SK-N-SH (cell line): ENCODE measurements around the gene SMC1A. TPM values are rescaled to one million over a fixed set of nuclear protein-coding genes. Genes with fewer than 3 reads are reported as not detected.

Experiments used
- CTCF ChIA-PET: fragments of 300-600, 350-600 bp; formaldehyde crosslinking; extraction: SDS; loops from one replicate; lab custom pipeline; 2021; lab: Yijun Ruan, JAX
- POLR2A ChIA-PET: fragments of 350-600 bp; sonication (Branson Sonifier 250); formaldehyde crosslinking; extraction: SDS; loops from one replicate; lab custom pipeline; 2020; ENCODE audit warnings: antibody characterized with exemption, inconsistent platforms; lab: Yijun Ruan, JAX
- DNase-seq: peaks from one replicate; pipeline ENCODE4 v3.0.0; 2012
- H2AFZ ChIP-seq: fragments of 200-600 bp; sonication (generic); 2 replicates; pipeline ENCODE4 v1.8.1; 2016; ENCODE audit warnings: antibody characterized with exemption, mild to moderate bottlenecking, low read depth
- H3F3A ChIP-seq: fragments of 200-600 bp; sonication (generic); replicated peaks from 2 replicates; pipeline ENCODE3; 2016; ENCODE audit warnings: antibody characterized with exemption, mild to moderate bottlenecking; ENCODE audit not compliant: insufficient read depth
- H3K27ac ChIP-seq, 2 experiments: fragments of 200-500 bp in 1 of 2; fragments of 200-600 bp in 1 of 2; sonication (Bioruptor generic) in 1 of 2; sonication (generic), shearing (Covaris generic) in 1 of 2; 2 replicates each; pipeline versions ENCODE4 v1.5.1 to v1.6.1; 2014 to 2016; ENCODE audit warnings: low read depth in 2 of 2, inconsistent platforms in 1 of 2, low read length in 1 of 2, mild to moderate bottlenecking in 1 of 2, mixed read lengths in 1 of 2
- H3K27me3 ChIP-seq: fragments of 200-600 bp; sonication (generic), shearing (Covaris generic); 2 replicates; pipeline ENCODE4 v1.6.1; 2016; ENCODE audit warnings: mixed run types; ENCODE audit not compliant: insufficient read depth
- H3K36me3 ChIP-seq, 2 experiments: fragments of 200-500 bp in 1 of 2; fragments of 200-600 bp in 1 of 2; sonication (Bioruptor generic) in 1 of 2; sonication (generic) in 1 of 2; replicated peaks in 1 of 2; 2 replicates each; pipeline versions ENCODE3 to v1.5.1; 2014 to 2016; ENCODE audit warnings: low read length in 1 of 2, mild to moderate bottlenecking in 1 of 2; ENCODE audit not compliant: insufficient read depth in 2 of 2, control insufficient read depth in 1 of 2
- H3K4me1 ChIP-seq, 2 experiments: fragments of 200-500 bp in 1 of 2; fragments of 200-600 bp in 1 of 2; sonication (Bioruptor generic) in 1 of 2; sonication (generic), shearing (Covaris generic) in 1 of 2; 2 replicates each; pipeline versions ENCODE4 v1.5.1 to v1.6.1; 2014 to 2016; ENCODE audit warnings: low read depth in 1 of 2, low read length in 1 of 2, mixed run types in 1 of 2; ENCODE audit not compliant: insufficient read depth in 2 of 2, control insufficient read depth in 1 of 2
- H3K4me2 ChIP-seq: fragments of 200-600 bp; sonication (generic), shearing (Covaris generic); 2 replicates; pipeline ENCODE4 v1.6.1; 2017; ENCODE audit warnings: mixed run types
- H3K4me3 ChIP-seq, 2 experiments: fragments of 200-500 bp in 1 of 2; fragments of 200-600 bp in 1 of 2; sonication (Bioruptor generic) in 1 of 2; sonication (generic), shearing (Covaris generic) in 1 of 2; 2 replicates each; pipeline versions ENCODE4 v1.5.1 to v1.8.1; 2014 to 2016; ENCODE audit warnings: low read depth in 2 of 2, inconsistent platforms in 1 of 2, low read length in 1 of 2, mild to moderate bottlenecking in 1 of 2, mixed read lengths in 1 of 2, moderate library complexity in 1 of 2
- H3K79me2 ChIP-seq: fragments of 200-600 bp; sonication (generic); 2 replicates; pipeline ENCODE4 v1.8.1; 2017; ENCODE audit warnings: mild to moderate bottlenecking; ENCODE audit not compliant: insufficient read depth
- H3K9ac ChIP-seq: fragments of 200-600 bp; sonication (generic); 2 replicates; pipeline ENCODE4 v1.6.1; 2017; ENCODE audit warnings: mixed run types
- H3K9me2 ChIP-seq: fragments of 200-600 bp; sonication (generic); 2 replicates; pipeline ENCODE4 v1.6.1; 2017; ENCODE audit warnings: mixed run types
- H3K9me3 ChIP-seq: fragments of 200-600 bp; sonication (generic); 2 replicates; pipeline ENCODE4 v1.6.1; 2017; ENCODE audit warnings: mixed run types, mild to moderate bottlenecking, moderate library complexity
- H4K20me1 ChIP-seq: fragments of 200-600 bp; sonication (generic); 2 replicates; pipeline ENCODE4 v1.6.1; 2017; ENCODE audit warnings: mild to moderate bottlenecking, mixed run types; ENCODE audit not compliant: insufficient read depth
- ELF1 ChIP-seq: IDR thresholded peaks from 2 replicates; pipeline ENCODE4 v1.4.0; 2012
- EZH2phosphoT487 ChIP-seq: fragments of 200-600 bp; sonication (generic); IDR thresholded peaks from 2 replicates; pipeline ENCODE4 v1.6.1; 2017; ENCODE audit warnings: low read depth, mixed run types, mild to moderate bottlenecking, antibody characterized with exemption, moderate library complexity, borderline replicate concordance
- FOXJ3 ChIP-seq: sonication (generic); formaldehyde crosslinking; IDR thresholded peaks from 2 replicates; pipeline ENCODE4 v1.5.1; 2020; ENCODE audit warnings: mild to moderate bottlenecking, missing genetic modification reagents
- GABPA ChIP-seq: IDR thresholded peaks from 2 replicates; pipeline ENCODE4 v1.4.0; 2012; ENCODE audit warnings: low read depth, mild to moderate bottlenecking
- MXI1 ChIP-seq: IDR thresholded peaks from 2 replicates; pipeline ENCODE4 v1.6.1; 2012; ENCODE audit warnings: mild to moderate bottlenecking, low read depth, low read length, improper control_type of control experiment
- NRF1 ChIP-seq: IDR thresholded peaks from 2 replicates; pipeline ENCODE4 v1.6.1; 2012; ENCODE audit warnings: low read depth, mild to moderate bottlenecking, low read length
- RAD21 ChIP-seq: IDR thresholded peaks from 2 replicates; pipeline ENCODE4 v1.6.1; 2012; ENCODE audit warnings: mild to moderate bottlenecking, low read length
- SIN3A ChIP-seq: IDR thresholded peaks from 2 replicates; pipeline ENCODE4 v1.6.1; 2012; ENCODE audit warnings: low read depth, mild to moderate bottlenecking, low read length, moderate library complexity, borderline replicate concordance
- TEAD4 ChIP-seq: IDR thresholded peaks from 2 replicates; pipeline ENCODE4 v1.4.0; 2012; ENCODE audit warnings: mild to moderate bottlenecking, borderline replicate concordance; ENCODE audit not compliant: insufficient read depth
- WGBS: methylation state at CpG from one replicate; pipeline ENCODE4 v1.1.6; 2017; ENCODE audit warnings: low lambda C conversion rate; 5-methylcytosine and 5-hydroxymethylcytosine counted together
- polyA plus RNA-seq, 3 experiments: library from polyadenylated mRNA; depleted of rRNA; stranded (reverse); fragments of >200 nt; gene quantifications; 2 replicates each; pipeline ENCODE4 v1.2.3, GENCODE V29; 2012
- TF ChIP-seq, protein P1 (sequence below): IDR thresholded peaks from 2 replicates; pipeline ENCODE4 v1.4.0; 2012; ENCODE audit warnings: low read depth

Gene SMC1A
- polyA plus RNA-seq, 1 of the 3 experiments (the other 2 are of a cell fraction) = 34.6 TPM

DNA sequence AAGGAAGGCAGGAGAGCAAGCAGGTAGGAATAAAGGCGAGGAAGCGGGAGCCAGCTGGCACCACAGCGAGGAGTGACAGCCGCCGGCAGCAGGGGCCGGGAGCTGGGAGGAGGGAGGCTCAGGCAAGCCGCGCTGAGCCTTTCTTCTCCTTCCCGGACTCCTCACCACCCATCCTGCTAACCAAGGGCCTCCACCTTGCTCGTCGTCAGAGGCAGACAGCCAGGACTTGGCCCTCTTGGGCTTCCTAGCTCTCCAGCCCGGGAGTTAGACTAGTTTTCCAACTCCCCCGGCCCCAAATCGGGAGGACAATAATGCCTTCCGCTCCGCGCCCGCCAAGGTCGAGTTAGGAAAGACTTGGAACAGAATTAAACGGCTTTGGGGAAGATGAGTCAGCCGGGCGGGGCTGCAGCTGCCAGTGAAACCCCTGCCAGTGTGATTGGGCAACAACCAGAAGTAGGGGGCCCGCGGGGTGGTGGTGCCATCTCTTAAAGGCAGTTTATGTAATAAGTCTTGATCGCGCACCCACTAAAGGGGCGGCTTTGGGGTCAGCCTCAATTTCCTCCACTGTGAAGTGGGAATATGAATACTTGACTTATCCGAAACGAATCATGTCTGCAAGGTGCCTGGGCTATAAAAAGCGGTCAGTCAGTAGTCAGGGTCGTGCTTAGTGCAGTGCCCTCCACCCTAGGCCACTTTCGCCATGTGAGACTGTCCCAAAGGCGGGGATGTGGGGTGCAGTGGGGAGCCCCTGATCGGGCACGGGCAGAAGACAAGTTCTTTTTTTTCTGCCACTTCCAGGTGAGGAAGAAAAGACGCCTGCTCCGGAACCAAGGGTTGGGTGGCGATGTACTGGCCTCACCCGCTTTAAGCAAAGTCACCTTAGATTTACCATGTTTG, 18.4 kb upstream of the SMC1A start:
- CTCF ChIA-PET = interaction anchor here (0.7 to 2.0 kb wide), 5 partner anchors 11 to 157 kb away, joined by 3 to 8 read pairs (median 4); no protein-coding TSS in a partner anchor
- POLR2A ChIA-PET = no interaction called here
- peak; percentile 27 for DNase-seq

DNA sequence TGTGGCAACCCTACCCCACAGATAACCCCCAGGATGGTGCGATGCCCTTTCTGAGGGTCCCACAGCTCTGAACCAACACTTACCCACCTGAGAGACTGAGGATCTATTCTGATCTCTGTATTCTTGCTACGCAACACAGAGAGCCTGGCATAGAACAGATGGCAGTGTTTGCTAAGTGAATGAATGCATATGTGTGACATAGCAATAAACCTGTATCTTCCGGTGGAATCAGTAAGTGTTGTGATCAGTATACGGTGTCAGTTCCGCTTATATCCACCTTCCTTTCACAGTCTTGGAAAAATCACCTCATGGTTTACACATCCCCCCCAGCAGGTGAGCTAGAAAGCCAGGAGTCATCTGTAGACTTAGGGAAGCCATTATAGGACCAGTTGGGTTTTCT, 17.6 kb upstream of the SMC1A start:
- peak overlapping the region in 1 of 2 experiments; percentile 61; a peak in 3 of 4 replicates for H3K4me3 ChIP-seq

More for the DNA sequence above, 18.4 kb upstream of the SMC1A start:
- 38% methylated on average over 35 of the region's 39 CpGs for WGBS
- Histone ChIP-seq H2AFZ (peak overlapping the region; percentile 80; the same call in 1 of the 2 replicates), H3K27me3 (peaks cover 17% of the 10 kb centered on the region; the same call in 1 of the 2 replicates), H3K4me2 (peak overlapping the region; percentile 72), H3K27ac (no peak overlapping the region; a peak in 1 of 4 replicates), H3K9me2 (no peaks in the 10 kb centered on the region), H4K20me1 (no peaks in the 10 kb centered on the region), H3F3A (no peaks in the 10 kb centered on the region), H3K9ac (no peak overlapping the region), H3K9me3 (no peaks in the 10 kb centered on the region), H3K36me3 (no peaks in the 10 kb centered on the region), H3K79me2 (no peaks in the 10 kb centered on the region), H3K4me1 (peaks cover 0 to 9% of the 10 kb centered on the region in 2 experiments; a peak in 1 of 4 replicates), H3K4me3 (peak overlapping the region; percentile 52 to 61; a peak in 3 of 4 replicates)
- TF ChIP-seq MXI1 = no peak

DNA sequence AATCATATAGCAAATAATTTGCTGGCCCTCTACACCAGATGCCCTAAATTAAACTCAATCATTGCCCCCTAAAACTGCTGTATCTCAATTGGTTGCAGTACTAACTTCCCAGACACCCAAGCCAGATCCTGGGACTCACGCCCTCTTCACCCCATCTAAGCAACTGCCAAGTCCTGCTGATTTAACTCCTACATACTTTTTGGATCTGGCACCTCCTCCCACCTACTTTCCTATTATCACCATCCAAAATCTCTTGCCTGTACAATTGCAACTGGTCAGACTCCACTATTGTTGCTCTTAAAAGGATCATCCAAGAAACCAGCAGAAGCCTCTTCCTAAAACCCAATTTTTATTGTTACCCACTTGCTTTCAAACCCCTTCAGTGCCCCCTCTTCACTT, 16.4 kb upstream of the SMC1A start:
- Histone ChIP-seq H3K4me1 (peaks cover 4 to 14% of the 10 kb centered on the region in 2 experiments; a peak in 1 of 4 replicates), H3K27ac (no peak overlapping the region), H3F3A (no peaks in the 10 kb centered on the region), H4K20me1 (no peaks in the 10 kb centered on the region), H3K9me2 (no peaks in the 10 kb centered on the region), H3K9me3 (no peaks in the 10 kb centered on the region), H3K27me3 (peaks cover 17% of the 10 kb centered on the region; the same call in 1 of the 2 replicates), H3K4me2 (no peak overlapping the region), H3K79me2 (peaks cover 3% of the 10 kb centered on the region), H3K36me3 (no peaks in the 10 kb centered on the region), H3K9ac (no peak overlapping the region), H3K4me3 (no peak overlapping the region), H2AFZ (no peak overlapping the region)
- DNase-seq = no peak
- POLR2A ChIA-PET = no interaction called here
- TF ChIP-seq, protein P1, sequence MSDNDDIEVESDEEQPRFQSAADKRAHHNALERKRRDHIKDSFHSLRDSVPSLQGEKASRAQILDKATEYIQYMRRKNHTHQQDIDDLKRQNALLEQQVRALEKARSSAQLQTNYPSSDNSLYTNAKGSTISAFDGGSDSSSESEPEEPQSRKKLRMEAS = no peak
- TF ChIP-seq RAD21 = no peak
- no peak for TF ChIP-seq GABPA
- TF ChIP-seq ELF1 = no peak
- TF ChIP-seq TEAD4 = no peak
- CTCF ChIA-PET = interaction anchor here (0.7 to 1.4 kb wide), 2 partner anchors 122 to 124 kb away, joined by 3 to 4 read pairs; no protein-coding TSS in a partner anchor
- 24% methylated on average over 1 of the region's 1 CpG for WGBS

More for the DNA sequence above, 17.6 kb upstream of the SMC1A start:
- peaks cover 0 to 9% of the 10 kb centered on the region in 2 experiments; a peak in 1 of 4 replicates for H3K4me1 ChIP-seq
- DNase-seq = no peak
- TF ChIP-seq, protein P1 = no peak
- no peak for TF ChIP-seq ELF1
- TF ChIP-seq SIN3A = no peak
- TF ChIP-seq NRF1 = no peak
- TF ChIP-seq FOXJ3 = no peak
- no peak for TF ChIP-seq EZH2phosphoT487
- H3K9ac ChIP-seq = no peak overlapping the region
- H3K9me2 ChIP-seq = no peaks in the 10 kb centered on the region
- no peaks in the 10 kb centered on the region for H3K79me2 ChIP-seq
- H4K20me1 ChIP-seq = no peaks in the 10 kb centered on the region
- no peaks in the 10 kb centered on the region for H3K36me3 ChIP-seq
- H2AFZ ChIP-seq = peak overlapping the region; percentile 80; the same call in 1 of the 2 replicates
- no peaks in the 10 kb centered on the region for H3F3A ChIP-seq
- H3K9me3 ChIP-seq = no peaks in the 10 kb centered on the region
- no peak overlapping the region for H3K27ac ChIP-seq
- POLR2A ChIA-PET = no interaction called here
- 39% methylated on average over 5 of the region's 5 CpGs for WGBS
- H3K27me3 ChIP-seq = peaks cover 17% of the 10 kb centered on the region; the same call in 1 of the 2 replicates
- H3K4me2 ChIP-seq = peak overlapping the region; percentile 72
- CTCF ChIA-PET = interaction anchor here (0.7 to 2.0 kb wide), 5 partner anchors 12 to 156 kb away, joined by 3 to 8 read pairs (median 4); no protein-coding TSS in a partner anchor
